Adrenal gland (tissue), 5 donors: ENCODE results near the gene TLR2.

ENCODE experiments used
- POLR2A ChIP-seq, 2 donors: fragments of 450-650 bp; IDR thresholded peaks; one replicate each; pipeline ENCODE4 v1.6.1; 2017; ENCODE audit warnings: antibody characterized with exemption in 2 of 2, mild to moderate bottlenecking in 2 of 2, moderate library complexity in 1 of 2
- TF ChIP-seq, protein P1 (sequence below), 6 experiments: fragments of 450-650 bp in 4 of 6; fragments of 200-600 bp in 2 of 6; sonication (generic) in 1 of 6; IDR thresholded peaks; 1 replicate in 5 of 6; 2 replicates in 1 of 6; pipeline versions ENCODE4 v1.5.1 to v1.8.0; 2016 to 2021; ENCODE audit warnings: antibody characterized with exemption in 6 of 6, mild to moderate bottlenecking in 2 of 6, moderate library complexity in 1 of 6
- donor health status: DM: no; HTN: no; CAD: no.

DNA sequence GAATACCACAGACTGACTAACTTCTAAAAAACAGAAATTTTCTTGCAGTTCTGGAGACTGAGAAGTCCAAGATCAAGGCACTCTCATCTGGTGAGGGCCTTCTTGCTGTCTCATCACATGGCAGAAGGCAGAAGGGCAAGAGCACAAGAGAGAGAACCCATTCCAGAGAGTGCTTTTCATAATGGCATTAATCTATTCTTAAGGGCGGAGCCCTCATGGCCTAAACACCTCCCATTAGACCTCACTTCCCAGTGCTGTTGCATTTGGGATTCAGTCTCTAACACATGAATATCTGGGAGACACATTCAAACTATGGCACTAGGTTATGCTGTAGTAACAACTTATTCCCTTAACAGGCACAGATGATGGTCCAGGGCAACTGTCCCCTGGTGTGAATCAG, 37.1 kb upstream of the TLR2 start:
- TF ChIP-seq, protein P1, sequence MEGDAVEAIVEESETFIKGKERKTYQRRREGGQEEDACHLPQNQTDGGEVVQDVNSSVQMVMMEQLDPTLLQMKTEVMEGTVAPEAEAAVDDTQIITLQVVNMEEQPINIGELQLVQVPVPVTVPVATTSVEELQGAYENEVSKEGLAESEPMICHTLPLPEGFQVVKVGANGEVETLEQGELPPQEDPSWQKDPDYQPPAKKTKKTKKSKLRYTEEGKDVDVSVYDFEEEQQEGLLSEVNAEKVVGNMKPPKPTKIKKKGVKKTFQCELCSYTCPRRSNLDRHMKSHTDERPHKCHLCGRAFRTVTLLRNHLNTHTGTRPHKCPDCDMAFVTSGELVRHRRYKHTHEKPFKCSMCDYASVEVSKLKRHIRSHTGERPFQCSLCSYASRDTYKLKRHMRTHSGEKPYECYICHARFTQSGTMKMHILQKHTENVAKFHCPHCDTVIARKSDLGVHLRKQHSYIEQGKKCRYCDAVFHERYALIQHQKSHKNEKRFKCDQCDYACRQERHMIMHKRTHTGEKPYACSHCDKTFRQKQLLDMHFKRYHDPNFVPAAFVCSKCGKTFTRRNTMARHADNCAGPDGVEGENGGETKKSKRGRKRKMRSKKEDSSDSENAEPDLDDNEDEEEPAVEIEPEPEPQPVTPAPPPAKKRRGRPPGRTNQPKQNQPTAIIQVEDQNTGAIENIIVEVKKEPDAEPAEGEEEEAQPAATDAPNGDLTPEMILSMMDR (IDR thresholded peaks at IDR 0.05) = no peak
- TF ChIP-seq POLR2A (IDR thresholded peaks at IDR 0.05) = no peak
